Stomach (tissue), 4 donors: ENCODE measurements around the gene TNS1.

Experiments used
- CTCF ChIP-seq, 7 experiments: fragments of 450-650 bp in 4 of 7; fragments of 200-600 bp in 3 of 7; sonication (generic) in 3 of 7; IDR thresholded peaks; one replicate each; pipeline ENCODE4 v1.5.1; 2016 to 2019; ENCODE audit warnings: antibody characterized with exemption in 7 of 7, control low read depth in 2 of 7, mild to moderate bottlenecking in 1 of 7
- POLR2A ChIP-seq, 4 donors: fragments of 450-650 bp; IDR thresholded peaks; one replicate each; pipeline ENCODE4 v1.6.1; 2016; ENCODE audit warnings: antibody characterized with exemption in 4 of 4, control low read depth in 2 of 4, mild to moderate bottlenecking in 1 of 4, moderate library complexity in 1 of 4
- POLR2AphosphoS5 ChIP-seq, 3 donors: sonication (generic); formaldehyde crosslinking; IDR thresholded peaks; one replicate each; pipeline ENCODE4 v1.6.1; 2016; ENCODE audit warnings: antibody characterized with exemption in 3 of 3

- no peak for TF ChIP-seq POLR2A (IDR thresholded peaks at IDR 0.05)
- TF ChIP-seq CTCF (IDR thresholded peaks at IDR 0.05), result no peak
- TF ChIP-seq POLR2AphosphoS5 (IDR thresholded peaks at IDR 0.05), result no peak
Observed at GRCh38 chr2:218010984-218011652, 8.3 kb upstream of the TNS1 start.
